NCI-H2081 (cell line): Measurements from ENCODE around the gene GARIN5A.

ENCODE experiments used
- DNase-seq, 2 experiments: peaks; one replicate each; lab custom pipeline; 2025; lab: John Stamatoyannopoulos, UW

The GARIN5A gene

GRCh38 chr19:50434525-50434924 lies 42.1 kb downstream of the GARIN5A start:
- DNase-seq, result no peak

DNA sequence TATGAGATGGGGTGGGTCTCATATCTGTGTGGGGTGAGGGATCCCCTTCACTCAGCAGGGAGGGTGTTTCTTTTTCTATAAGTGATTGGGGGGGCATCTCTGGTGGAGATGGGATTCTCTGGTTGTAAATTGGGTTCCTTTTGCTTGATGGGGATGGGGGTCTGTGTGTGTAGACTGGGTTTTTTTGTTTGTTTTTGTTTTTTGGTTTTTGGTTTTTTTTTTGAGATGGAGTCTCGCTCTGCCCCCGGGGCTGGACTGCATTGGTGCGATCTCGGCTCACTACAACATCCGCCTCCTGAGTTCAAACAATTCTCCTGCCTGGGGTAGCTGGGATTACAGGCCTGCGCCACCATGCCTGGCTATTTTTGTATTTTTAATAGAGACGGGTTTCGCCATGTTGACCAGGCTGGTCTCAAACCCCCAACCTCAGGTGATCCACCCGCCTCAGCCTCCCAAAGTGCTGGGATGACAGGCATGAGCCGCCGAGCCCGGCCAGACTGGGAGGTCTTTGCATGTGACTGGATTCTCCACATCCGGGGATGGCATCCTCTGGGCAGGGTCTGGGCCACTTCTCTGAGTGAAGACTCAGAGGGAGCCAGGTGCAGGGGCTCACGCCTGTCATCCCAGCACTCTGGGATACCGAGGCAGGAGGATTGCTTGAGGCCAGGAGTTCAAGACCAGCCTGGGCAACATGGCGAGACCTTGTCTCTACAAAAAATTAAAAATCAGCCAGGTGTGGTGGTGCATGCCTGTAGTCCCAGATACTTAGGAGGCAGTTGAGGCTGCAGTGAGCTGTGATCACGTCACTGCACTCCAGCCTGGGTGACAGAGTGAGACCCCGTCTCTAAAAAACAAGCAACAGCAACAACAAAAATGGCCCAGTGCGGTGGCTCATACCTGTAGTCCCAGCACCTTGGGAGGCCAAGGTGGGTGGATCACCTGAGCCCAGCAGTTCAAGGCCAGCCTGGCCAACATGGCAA lies 43.2 kb downstream of the GARIN5A start:
- DNase-seq, result no peak

- no peak for DNase-seq
These were observed 44.2 kb downstream of the GARIN5A start, which contains the start of gene MYBPC2 for GRCh38 chr19:50432221-50433028. MYBPC2 (plus strand) TSS chr19:50432892; CDS start chr19:50432954, 62 bp downstream.

DNA sequence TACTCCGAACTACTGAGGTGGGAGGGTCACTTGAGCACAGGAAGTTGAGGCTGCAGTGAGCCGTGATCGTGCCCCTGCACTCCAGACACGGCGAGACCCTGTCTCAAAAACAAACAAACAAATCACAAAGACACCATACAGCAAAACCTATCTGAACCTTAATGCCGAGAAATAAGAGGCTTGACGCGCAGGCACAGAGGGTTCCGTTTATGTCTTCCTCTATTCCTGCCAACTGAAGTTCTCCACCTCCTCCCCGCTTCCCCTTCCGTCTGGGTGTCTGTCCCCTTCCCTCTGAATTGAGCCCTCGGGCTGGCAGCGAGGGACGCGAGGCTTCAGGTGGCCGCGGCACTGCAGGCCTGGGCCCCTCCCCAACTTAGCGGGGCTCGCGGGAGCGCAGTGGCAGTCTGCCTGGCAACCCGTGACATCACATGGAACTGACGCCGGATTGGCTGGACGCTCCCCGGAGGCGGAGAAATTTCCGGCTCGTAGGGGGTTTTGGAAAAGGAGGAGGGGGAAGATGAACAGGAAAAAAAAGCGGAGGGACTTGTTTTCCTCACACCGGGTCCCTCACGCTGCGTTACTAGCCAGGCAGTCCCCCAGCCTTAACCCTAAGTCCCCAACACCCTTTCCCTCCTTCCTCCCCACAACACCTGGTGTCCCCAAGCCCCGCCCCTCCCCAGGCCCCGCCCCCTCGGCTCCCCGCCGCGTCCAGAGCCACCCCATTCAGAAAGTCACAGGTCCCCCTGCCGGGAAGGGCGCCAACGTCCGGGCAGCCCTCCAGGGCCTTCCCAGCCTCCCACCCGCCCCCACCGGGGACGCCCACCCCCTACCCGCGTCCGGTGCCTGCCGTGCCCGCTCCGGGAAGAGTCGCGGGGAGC lies 45.1 kb downstream of the GARIN5A start:
- DNase-seq, result peak; percentile 67 to 77

DNA sequence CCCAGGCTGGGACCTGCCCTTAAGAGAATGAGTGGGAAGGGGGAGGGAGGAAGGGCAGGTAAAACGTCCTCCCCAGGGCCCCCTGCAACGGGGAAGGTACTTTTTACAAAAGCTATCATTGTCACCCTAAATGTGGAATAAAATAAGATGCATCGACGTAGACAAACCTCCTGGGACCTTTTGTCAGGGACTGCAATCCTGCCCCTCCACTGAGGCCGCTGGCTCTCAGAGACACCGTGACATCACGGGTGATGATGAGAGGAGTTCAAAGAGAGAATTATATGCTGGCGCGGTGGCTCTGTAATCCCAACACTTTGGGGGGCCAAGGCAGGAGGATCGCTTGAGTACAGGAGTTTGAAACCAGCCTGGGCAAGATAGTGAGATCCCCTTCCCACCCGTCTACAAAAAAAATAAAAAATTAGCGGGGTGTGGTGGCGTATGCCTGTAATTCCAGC lies 45.7 kb downstream of the GARIN5A start:
- DNase-seq, result no peak

DNA sequence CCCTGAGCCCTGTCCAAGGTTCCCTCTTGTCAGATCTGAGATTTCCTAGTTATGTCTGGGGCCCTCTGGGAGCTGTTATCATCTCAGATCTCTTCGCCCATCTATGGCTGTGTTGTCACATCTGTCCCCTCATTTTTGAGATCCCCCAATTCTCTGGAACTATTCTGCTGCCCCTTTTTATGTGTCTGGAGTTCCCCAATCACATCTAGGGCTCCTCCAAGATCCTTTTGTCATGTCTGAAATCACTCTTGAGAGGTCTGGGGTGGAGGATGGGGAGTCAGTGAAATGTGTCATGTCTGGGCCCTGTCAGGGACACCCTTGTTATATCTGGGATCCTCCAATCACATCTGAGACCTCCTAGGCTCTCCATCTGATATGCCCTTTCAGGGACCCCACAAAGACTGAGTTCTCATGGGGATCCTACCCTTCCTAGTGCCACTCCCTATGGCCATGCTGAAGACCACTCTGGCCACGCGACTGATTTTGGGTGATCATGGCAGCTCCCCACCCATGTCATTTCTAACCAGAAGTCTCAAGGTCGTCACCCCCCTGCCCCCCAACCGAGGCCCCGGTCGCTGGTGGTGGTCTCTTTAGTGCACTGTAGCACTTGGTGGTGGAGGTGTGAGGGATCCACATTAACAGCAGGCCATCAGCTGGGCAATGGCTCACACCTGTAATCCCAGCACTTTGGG lies 47.7 kb downstream of the GARIN5A start:
- DNase-seq, result no peak

DNA sequence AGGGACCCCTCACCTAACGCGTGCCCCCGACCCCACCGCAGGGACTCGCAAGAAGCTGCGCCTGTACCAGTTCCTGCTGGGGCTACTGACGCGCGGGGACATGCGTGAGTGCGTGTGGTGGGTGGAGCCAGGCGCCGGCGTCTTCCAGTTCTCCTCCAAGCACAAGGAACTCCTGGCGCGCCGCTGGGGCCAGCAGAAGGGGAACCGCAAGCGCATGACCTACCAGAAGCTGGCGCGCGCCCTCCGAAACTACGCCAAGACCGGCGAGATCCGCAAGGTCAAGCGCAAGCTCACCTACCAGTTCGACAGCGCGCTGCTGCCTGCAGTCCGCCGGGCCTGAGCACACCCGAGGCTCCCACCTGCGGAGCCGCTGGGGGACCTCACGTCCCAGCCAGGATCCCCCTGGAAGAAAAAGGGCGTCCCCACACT lies 48.6 kb downstream of the GARIN5A start:
- no peak for DNase-seq

DNA sequence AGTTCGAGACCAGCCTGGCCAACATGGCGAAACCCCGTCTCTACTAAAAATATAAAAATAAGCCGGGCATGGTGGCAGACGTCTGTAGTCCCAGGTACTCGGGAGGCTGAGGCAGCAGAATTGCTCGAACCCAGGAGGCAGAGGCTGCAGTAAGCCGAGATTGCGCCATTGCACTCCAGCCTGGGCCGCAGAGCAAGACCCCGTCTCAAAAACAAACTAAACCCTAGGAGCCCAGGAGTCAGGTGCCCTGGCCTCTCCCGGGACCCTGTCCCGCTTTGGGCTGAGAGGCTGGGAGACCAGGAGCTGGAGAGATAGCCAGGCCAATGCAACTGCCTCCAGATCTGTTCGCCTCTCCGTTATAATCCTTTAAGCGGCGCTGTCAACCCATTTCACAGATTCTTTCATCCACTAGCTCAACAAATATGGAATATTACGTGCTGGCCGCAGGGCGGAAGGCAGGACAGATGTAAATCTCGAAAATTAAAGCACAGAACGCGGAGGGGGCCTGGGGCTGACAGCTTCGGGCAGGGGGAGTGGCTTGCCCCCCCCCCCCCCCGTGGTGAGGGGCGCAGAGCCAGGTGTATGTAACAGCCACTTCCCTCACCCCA lies 49.2 kb downstream of the GARIN5A start:
- DNase-seq, result no peak

- no peak for DNase-seq
These were observed 51.1 kb downstream of the GARIN5A start for GRCh38 chr19:50425581-50425980.

DNA sequence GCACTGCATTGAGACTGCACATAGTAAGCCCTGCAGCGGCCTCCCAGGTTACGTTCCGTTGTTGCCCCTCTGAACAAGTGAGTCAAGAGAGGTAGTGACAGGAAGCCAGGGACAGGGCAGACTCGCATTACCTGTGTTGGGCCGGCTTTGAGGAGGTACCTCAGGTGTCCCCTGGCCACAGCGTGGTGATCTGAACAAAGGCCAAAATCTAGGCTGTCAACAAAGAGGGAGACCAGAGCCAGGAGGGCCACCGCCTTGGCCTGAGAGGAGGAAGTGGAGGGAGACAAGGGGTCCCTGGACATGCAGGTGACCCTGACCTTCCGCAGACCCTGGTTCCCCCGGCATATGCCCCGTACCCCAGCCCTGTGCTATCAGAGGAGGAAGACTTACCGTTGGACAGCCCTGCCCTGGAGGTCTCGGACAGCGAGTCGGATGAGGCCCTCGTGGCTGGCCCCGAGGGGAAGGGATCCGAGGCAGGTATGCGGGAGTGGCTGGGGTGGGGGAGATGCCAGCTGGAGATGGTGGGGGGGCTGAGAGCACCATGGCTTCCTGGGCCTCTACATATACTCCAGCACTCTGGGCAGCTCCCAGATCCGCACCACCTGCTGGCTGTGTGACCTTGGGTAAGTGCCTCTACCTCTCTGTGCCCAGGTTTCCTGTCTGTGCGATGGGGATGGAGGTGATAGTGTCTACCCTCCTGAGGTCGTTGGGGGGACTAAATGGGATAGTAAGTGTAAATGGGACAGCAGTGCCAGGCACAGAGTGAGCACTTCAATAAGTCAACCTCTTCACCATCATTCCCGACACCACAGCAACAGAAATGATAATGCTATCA lies 53.2 kb downstream of the GARIN5A start:
- no peak for DNase-seq

- no peak for DNase-seq
These were observed 54.0 kb downstream of the GARIN5A start for GRCh38 chr19:50422397-50423278.

GRCh38 chr19:50420808-50421207 lies 55.8 kb downstream of the GARIN5A start:
- no peak for DNase-seq

- DNase-seq, result no peak
These were observed 56.5 kb downstream of the GARIN5A start for GRCh38 chr19:50420127-50420526.

GRCh38 chr19:50419580-50420035 lies 57.0 kb downstream of the GARIN5A start:
- DNase-seq, result no peak

- no peak for DNase-seq
These were observed 57.5 kb downstream of the GARIN5A start for GRCh38 chr19:50419022-50419579.

- no peak for DNase-seq
These were observed 58.2 kb downstream of the GARIN5A start, which contains the start of gene SPIB for GRCh38 chr19:50418176-50419021. SPIB (plus strand) TSS chr19:50418938; CDS start chr19:50418963, 25 bp downstream.
